Measurements from ENCODE around the gene UMODL1.

UMODL1 gene, protein sequence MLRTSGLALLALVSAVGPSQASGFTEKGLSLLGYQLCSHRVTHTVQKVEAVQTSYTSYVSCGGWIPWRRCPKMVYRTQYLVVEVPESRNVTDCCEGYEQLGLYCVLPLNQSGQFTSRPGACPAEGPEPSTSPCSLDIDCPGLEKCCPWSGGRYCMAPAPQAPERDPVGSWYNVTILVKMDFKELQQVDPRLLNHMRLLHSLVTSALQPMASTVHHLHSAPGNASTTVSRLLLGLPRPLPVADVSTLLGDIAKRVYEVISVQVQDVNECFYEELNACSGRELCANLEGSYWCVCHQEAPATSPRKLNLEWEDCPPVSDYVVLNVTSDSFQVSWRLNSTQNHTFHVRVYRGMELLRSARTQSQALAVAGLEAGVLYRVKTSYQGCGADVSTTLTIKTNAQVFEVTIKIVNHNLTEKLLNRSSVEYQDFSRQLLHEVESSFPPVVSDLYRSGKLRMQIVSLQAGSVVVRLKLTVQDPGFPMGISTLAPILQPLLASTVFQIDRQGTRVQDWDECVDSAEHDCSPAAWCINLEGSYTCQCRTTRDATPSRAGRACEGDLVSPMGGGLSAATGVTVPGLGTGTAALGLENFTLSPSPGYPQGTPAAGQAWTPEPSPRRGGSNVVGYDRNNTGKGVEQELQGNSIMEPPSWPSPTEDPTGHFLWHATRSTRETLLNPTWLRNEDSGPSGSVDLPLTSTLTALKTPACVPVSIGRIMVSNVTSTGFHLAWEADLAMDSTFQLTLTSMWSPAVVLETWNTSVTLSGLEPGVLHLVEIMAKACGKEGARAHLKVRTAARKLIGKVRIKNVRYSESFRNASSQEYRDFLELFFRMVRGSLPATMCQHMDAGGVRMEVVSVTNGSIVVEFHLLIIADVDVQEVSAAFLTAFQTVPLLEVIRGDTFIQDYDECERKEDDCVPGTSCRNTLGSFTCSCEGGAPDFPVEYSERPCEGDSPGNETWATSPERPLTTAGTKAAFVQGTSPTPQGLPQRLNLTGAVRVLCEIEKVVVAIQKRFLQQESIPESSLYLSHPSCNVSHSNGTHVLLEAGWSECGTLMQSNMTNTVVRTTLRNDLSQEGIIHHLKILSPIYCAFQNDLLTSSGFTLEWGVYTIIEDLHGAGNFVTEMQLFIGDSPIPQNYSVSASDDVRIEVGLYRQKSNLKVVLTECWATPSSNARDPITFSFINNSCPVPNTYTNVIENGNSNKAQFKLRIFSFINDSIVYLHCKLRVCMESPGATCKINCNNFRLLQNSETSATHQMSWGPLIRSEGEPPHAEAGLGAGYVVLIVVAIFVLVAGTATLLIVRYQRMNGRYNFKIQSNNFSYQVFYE

DNA sequence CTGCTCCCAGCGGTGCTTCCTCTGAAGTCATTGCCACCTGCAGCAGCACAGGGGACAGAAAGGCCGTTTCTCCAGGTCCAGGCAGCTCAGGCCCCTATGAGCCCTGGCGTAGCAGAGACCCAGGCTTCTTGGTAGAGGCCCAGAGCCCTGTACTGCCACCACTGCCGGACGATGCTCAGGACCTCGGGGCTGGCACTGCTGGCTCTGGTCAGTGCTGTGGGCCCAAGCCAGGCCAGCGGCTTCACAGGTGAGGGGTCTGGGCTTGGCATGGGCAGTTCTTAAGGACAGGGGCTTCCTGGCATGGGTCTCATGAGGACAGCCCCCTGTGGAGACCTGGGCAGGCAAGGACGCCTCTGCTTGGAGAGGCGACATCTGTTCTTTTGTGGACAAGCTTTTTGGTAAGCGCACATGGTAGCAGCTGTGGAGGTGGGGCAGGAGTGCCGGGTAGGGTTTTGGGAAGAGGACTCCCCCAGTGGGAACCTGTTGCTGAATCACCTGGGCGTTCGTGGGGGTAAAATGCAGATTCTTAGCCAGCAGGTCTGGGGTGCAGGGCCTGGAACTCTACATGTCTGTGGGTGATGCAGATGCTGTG lies at the start of gene UMODL1:
TSS of gene UMODL1 (plus strand) at position 172 of the 592 bp plus-strand sequence. CDS start at position 172, 0 bp downstream.
- no peak for DNase-seq (ENCODE audit: low spot score)

DNA sequence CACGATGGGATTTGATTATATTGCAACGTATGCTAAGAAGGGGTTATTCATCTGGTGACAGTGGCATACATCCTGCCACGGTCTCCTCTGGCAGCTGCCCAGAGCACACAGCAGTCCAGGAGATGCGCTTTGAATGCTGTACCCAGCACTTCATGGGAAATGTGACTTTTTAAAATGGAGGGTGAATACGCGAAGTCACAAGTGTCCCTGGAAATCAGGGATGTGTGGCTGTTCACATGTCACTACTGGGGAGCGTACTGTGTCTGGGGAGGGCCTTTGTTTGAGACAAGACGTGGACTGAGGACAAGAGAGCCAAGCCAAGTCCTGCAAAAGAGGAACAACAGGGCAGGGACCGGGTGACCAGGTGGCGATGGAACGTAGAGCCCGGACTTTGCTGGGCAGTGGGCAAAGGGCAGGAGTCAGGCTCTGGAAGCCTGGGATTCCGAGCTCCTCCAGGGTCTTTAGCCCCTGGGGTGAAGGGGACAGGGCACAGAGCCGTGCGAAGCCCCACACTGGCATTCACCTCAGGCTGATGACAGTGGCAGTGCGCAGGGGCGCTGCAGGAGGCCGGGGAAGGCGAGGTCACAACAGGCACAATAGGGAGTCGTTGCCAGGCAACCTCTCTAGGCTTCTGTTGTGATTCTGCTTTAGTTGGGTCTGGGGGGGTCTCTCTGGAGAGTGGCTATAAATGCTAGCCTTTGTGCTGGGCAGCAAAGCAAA lies 49.6 kb upstream of the UMODL1 start:
- no peak for DNase-seq (ENCODE audit: low spot score)

DNA sequence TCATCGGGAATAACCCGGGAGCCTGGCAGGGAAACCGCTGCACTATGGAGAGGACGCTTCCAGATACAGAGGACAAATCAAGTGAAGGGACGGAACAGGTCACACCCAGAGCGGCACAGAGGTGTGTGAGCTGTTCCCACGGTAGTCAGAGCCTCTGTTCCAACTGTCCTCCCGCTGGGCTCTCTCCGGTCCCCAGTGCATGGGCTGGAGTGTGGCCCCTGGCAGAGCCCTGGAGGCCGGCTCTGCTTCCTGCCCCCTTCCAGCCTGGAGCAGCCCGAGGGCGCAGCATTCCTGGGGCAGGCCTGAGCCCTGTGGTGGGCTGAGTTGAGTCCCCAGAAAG lies 49.1 kb upstream of the UMODL1 start:
- DNase-seq (ENCODE audit: low spot score), result no peak

DNA sequence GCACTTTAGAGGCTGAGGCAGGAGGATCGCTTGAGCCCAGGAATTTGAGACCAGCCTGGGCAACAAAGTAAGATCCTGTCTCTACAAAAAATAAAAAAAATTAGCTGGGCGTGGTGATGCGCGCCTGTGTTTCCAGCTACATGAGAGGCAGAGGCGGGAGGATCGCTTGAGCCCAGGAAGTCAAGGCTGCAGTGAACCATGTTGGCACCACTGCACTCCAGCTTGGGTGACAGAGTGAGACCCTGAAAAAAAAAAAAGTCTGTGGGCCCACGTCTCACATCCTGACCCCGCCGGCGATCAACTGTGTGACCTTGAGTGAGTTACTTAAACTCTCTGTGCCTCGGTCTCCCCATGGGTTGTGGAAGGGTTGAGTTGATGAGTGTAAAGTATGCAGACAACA lies 48.2 kb upstream of the UMODL1 start:
- DNase-seq (ENCODE audit: low spot score), result no peak

DNA sequence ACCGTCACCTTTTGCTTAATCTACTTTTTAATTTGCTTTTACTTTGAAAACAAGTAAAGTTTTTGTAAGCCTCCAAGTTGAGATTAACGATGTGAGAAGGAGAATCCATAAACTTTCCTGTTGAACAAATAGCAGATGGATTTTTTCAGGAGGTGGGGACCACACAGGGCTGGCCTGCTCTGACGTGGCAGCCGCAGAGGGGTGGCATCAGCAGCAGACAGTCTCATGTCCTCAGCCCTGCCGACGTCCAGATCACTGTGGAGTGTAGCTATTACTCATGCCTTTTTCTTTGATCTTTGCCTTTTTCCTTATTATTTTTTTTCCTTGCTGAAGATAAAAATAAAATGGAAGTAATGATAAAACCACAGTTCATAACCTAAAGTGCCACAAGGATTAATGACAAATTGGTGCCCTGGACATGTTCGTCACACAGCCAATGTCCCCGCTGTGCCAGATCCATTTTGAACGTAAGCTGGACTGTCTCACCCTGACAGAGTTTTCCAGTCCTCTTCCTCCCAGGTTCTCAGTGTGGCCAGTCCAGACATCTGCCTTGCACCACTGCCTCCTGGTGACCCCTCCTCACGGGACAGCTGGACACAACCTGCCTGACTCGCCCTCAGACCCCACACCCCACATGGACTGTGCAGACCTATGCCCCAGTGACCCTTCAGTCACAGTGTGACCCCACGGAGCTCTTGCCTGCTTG lies 45.6 kb upstream of the UMODL1 start:
- DNase-seq (ENCODE audit: low spot score), result peak; percentile 49

DNA sequence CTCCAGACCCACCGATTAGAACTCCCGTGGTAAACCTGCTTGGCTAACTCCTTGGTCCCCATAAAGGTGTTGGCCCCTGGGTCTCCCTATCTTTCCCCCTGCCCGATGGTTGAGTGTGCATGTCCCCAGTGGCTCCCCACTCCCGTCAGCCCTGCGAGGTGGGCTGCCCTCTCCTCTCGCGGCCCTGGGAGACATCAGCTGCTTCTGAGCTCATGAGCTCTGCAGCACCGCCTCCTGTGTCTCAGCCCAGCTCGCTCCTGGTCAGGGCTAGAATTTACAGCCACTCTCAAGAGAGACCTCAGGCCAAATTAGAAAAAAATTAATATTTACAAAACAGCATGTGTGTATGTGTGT lies 45.1 kb upstream of the UMODL1 start:
- DNase-seq (ENCODE audit: low spot score), result no peak

DNA sequence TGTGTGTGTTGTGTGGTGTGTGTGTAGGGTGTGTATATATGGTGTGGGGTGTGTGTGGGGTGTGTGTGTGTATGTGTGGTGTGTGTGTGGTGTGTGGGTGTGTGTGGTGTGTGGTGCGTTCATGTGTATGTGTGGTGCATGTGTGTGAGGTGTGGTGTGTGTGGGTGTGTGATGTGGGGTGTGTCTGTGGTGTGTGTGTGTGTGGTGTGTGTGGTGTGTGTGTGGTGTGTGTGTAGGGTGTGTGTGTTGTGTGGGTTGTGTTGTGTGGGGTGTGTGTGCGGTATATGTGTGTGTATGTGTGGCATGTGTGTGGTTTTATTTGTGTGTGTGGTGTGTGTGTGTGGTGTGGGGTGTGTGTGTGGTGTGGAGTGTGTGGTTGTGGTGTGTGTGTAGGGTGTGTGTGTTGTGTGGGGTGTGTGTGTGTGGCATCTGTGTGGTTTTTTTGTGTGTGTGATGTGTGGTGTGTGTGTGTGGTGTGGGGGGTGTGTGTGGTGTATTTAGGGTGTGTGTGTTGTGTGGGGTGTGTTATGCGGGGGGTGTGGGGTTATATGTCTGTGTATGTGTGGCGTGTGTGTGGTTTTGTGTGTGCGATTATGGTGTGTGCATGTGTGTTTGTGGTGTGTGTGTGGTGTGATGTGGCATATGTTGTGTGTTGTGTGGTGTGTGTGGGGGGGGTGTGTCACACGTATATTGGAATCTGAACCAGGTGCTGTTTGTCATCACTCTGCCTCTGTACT lies 43.9 kb upstream of the UMODL1 start:
- DNase-seq (ENCODE audit: low spot score), result no peak

DNA sequence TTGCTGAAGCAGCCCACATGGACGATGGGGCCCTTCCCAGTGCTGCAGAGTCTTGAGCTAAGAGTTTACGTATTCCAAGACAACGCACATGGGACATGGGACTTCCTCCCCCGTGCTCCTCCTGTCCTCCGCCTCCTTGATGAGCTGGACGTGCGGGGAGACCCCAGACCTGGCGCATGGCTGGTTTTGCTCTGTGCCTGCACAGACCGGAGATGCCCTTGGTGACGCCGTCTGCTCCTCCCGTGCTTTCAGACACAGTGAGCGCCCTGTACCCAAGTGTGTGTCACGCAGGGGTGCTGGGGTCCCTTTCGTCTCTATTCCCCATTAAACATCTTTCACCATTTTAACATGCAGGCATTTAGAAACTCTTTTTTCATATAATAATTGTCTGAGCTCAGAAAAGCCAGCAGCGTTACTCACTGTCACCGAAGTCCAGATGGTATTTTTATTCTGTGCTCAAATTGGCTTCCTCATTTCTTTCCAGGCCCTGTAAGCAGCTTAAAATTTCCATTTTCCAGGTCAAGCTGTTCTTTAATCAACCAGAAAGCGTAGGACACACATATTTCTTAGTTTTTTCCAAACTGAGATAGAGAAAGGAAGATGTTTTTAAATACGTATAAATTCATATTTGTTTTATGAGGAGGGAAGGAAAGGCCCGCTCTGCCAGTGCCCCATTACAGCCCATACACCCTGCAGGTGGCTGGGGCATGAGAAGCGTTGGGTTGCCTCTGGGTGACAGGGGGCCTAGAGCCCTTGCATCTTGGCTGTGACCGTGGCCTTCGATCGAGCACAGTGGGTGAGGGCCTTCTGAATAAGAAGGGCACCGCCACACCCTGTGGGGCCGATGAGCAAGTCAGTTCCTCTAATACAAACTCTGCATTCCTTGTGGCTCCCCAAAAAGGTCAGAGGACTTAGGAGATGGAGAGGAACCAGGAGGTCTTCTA lies 43.0 kb upstream of the UMODL1 start:
- no peak for DNase-seq (ENCODE audit: low spot score)

DNA sequence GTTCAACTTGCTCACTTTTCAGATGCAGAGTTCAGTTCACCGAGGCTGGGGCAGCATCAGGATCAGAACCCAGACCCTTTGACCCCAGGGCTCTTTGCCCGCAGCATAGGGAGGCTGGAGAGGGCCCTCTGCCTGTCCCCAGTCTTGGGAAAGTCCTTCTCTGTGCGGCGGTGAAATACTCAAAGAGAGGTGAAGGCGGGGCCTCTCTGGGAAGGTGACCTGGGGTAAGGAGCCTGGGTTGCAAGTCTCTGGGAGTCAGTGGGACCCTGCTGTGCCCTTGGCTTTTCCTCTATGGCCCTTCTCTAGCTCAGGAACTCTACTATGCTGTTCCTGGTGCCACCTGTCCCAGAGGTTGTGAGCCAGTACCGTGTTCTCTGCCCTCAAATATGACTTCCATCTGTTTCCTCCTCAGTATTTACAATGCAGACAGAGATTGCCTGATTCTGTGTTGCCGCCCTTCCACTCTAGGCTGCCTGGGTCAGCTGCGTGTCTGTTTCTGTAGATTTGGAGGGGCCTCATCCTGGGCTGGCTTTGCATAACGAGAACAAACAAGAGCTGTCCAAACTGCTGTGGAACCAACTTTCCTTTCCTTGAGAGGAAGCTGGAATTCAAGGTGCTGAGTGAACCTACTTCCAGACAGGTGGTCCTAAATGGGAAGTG lies 42.2 kb upstream of the UMODL1 start:
- DNase-seq (ENCODE audit: low spot score), result no peak

DNA sequence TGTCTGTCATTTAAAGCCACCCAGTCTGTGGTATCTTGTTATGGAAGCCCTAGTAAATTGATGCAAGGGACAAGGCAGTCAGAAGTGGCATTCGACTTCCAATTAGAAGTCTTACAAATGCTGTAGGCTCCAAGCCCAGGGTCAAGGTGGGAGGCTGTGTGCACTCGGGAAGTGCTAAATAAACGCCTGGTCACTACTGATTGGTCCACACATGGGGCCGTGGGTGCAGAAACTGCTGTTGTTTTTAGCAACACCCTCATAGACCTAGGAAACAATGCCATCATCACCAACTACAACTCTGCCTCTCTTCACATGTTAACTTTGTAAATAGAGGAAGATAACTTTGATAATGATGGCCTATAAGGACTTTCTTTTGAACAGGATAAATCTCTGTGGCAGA lies 40.8 kb upstream of the UMODL1 start:
- no peak for DNase-seq (ENCODE audit: low spot score)

DNA sequence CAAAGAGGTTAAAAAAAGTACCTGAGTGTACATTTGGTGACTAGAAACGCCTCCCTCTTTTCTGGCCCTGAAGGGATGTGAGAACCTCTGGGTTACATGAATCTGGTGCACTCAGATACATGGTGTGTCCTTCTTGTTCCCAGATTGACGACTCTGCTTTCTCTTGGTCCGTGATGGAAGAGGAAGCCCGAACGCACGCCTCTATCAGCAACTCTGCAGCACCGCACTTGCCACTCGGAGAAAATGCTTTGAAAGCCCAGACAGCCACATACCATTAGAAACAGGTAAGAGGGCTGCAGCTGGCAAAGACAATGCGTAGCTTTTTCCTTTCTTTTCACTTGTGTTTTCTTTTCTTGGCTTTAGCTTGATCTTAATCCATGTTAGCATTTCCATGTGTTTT lies 39.9 kb upstream of the UMODL1 start:
- DNase-seq (ENCODE audit: low spot score), result no peak

DNA sequence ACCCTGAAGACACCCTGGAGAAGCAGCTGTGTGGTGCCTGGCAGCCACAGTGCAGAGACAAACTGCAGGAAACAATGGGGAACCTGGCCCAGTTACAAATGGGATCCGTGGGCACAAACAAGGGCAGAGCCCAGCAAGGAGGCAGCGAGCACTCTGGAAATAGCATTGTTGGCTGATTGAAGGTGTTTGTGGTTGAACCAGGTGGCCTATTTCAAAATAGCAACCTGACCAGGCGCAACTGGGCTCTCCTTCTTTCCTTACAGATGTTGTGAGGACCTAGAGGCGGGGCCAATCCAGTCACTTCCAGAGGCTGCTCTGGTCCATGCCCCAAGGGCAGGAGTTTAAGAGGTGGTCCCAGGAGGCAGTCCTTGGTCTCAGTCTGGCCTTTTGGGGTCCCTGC lies 39.3 kb upstream of the UMODL1 start:
- no peak for DNase-seq (ENCODE audit: low spot score)

DNA sequence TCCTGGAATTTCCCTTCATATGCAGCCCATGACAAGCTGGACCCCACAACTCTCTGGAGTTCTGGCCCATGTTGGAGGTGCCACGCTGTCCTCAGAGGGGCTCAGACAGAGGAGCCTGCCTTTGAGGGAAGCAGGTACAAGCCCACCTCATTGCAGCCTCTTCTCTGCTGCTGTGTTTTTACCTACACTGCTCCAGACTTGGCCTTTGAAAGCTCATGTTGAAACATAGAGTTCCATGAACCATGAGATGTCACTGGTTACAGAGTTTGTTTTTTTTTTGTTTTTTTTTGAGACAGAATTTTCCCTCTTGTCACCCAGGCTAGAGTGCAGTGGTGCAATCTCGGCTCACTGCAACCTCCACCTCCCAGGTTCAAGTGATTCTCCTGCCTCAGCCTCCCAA lies 38.9 kb upstream of the UMODL1 start:
- DNase-seq (ENCODE audit: low spot score), result no peak

DNA sequence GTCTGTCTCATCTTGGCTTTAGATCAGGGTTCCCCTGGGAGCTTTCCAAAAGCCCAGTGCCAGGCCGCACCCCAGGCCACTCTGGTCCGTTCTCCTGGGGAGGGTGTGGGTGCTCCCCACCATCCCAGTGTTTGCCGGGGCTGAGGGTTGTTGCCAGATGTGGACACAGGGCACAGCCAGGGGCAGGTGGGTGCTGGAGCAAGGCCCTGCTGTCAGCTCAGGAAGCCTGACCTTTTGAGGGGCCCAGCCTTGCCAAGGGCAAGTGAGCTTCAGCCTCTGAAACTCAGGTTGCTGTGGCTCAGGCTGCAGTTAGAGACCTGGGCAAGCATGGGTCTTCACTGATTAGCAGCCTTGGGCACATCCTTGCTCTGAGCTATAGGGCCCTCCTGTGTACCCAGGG lies 38.1 kb upstream of the UMODL1 start:
- no peak for DNase-seq (ENCODE audit: low spot score)

DNA sequence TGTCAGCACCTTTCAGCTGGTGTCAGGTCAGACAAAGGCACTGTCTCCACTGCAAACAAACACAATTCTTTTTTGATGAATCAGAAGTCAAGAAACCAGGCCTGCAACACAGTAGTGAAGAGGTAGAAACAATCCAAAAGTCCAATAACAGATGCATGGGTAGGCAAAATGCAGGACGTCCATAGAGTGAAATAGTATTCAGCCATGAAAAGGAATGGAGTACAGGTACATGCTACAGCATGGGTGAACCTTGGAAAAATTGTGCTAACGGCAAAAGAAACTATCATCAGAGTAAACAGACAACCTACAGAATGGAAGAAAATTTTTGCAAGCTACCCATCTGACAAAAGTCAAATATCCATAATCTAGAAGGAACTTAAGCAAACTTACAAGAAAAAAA lies 34.8 kb upstream of the UMODL1 start:
- no peak for DNase-seq (ENCODE audit: low spot score)

DNA sequence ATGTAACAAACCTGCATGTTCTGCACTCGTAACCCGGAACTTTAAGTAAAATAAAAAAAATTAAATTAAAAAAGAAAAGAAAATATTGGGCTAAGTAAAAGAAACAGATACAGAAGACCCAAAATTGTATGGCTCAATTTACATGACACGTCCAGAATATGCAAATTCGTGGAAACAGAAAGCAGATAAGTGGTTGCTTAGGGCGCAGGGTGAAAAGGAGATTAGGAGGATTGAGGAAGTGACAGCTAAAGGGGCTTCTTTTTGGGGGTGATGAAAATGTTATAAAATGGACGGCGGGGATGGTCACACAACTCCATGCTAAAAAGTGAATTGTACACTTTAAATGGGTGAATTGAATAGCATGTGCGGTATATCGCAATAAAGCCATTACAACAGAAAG lies 33.6 kb upstream of the UMODL1 start:
- DNase-seq (ENCODE audit: low spot score), result no peak

DNA sequence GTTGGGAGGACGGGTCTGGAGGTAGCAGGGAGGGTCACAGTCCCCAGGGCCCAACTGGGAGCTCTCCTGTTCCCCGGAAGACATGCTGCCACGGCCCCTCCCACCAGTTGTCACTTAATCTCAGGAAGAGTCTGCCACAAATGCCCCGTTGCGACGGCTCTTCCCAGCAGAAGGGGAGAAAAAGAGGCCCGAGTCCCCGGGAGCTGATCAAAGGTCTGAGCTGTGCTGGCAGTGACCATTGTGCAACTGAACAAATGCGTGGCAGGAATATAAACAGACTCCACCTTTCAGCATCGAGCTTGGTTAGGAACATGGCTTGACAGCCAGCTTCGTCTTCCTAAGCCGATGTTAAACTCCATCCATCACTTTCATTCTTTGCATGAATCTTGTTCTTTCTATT lies 33.2 kb upstream of the UMODL1 start:
- no peak for DNase-seq (ENCODE audit: low spot score)

DNA sequence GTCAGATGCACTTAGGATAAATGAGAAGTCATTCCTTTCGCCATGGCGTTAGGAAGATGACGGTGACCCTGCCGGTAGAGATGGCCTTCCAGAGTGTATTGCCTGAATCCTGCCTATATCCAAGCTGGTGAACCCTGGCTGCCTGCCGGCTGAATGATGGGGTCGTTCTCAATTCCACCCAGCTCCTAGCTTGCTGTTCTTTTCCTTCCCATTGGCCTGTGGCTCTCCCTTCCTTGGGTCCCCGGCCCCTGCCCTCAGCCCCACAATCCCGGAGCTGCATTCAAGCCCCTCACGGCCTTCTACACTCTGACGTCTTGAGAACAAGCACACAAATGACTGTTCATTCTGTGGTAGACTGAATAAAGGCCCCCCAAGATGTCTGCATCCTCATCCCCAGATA lies 32.7 kb upstream of the UMODL1 start:
- DNase-seq (ENCODE audit: low spot score), result no peak

Measured in SW480 (cell line).